Renal pelvis (tissue), 4 donors: ENCODE results near the gene DGCR6L. TPM values are rescaled to one million over a fixed set of nuclear protein-coding genes. Genes with fewer than 3 reads are reported as not detected.
"Not testable (repeated sequence)": the region's sequence is repeated elsewhere in the genome, so short reads cannot be mapped to it uniquely, and the experiment has no call there.

ENCODE experiments used
- DNase-seq: peaks from one replicate; pipeline ENCODE4 v3.0.0-alpha.2; 2013
- polyA plus RNA-seq, 3 donors: library from polyadenylated mRNA; unstranded; fragments of 120-200 nt; gene quantifications; one replicate each; pipeline ENCODE4 v1.2.1, GENCODE V29; 2013; ENCODE audit not compliant: insufficient read length in 3 of 3

The DGCR6L gene
- polyA plus RNA-seq, 3 donors, result 54.6 to 66.3 (median 63.8) TPM

- DNase-seq, result not testable (repeated sequence)
Measured at GRCh38 chr22:20265772-20266666, 53.8 kb downstream of the DGCR6L start.

- no peak for DNase-seq
Measured at GRCh38 chr22:20264614-20265452, 55.0 kb downstream of the DGCR6L start.

Other genes with a start within 250 kb of the DGCR6L start
- 10 to 100 TPM; 48.3 to 60.3 (median 59.2) TPM for gene DGCR8, start 239.8 kb downstream of the DGCR6L start, polyA plus RNA-seq
- 100 to 1,000 TPM; 171 to 203 (median 199) TPM for gene RANBP1, start 204.0 kb downstream of the DGCR6L start, polyA plus RNA-seq
- 10 to 100 TPM; 53.3 to 60.7 (median 59.2) TPM for gene TRMT2A, start 202.8 kb downstream of the DGCR6L start, polyA plus RNA-seq
- 10 to 100 TPM; 50.6 to 59.7 (median 51.6) TPM for gene ZDHHC8, start 188.3 kb downstream of the DGCR6L start, polyA plus RNA-seq
- gene CCDC188, start 169.0 kb downstream of the DGCR6L start, polyA plus RNA-seq, result 1 to 10 TPM in 2 of 3 donors, under 1 TPM in 1; 0.98 to 2.1 (median 1.5) TPM
- gene RTN4R, start 51.7 kb downstream of the DGCR6L start, polyA plus RNA-seq, result 10 to 100 TPM in 1 of 3 donors, 1 to 10 TPM in 2; 5.8 to 11.2 (median 7.6) TPM
- 10 to 100 TPM; 20.4 to 21.7 (median 21.0) TPM for gene ZNF74, start 74.1 kb upstream of the DGCR6L start, polyA plus RNA-seq
- gene SCARF2, start 117.8 kb upstream of the DGCR6L start, polyA plus RNA-seq, result 10 to 100 TPM; 16.1 to 29.6 (median 24.3) TPM
- gene KLHL22, start 175.7 kb upstream of the DGCR6L start, polyA plus RNA-seq, result 10 to 100 TPM; 31.9 to 39.4 (median 38.8) TPM
- 10 to 100 TPM; 45.7 to 62.9 (median 61.4) TPM for gene MED15, start 187.6 kb upstream of the DGCR6L start, polyA plus RNA-seq